H9 (cell line): Measurements from ENCODE around the gene CRY1. TPM values are rescaled to one million over a fixed set of nuclear protein-coding genes. Genes with fewer than 3 reads are reported as not detected.

ENCODE experiments used
- DNase-seq: peaks from one replicate; pipeline ENCODE4 v3.0.0-alpha.2; 2017
- H2AFZ ChIP-seq: one replicate; pipeline ENCODE4 v1.6.1; 2013; ENCODE audit warnings: mild to moderate bottlenecking, low read length, control low read depth, moderate library complexity
- H2AK5ac ChIP-seq: 2 replicates; pipeline ENCODE4 v1.6.1; 2013; ENCODE audit warnings: low read length, control low read depth, mixed read lengths; ENCODE audit not compliant: insufficient read length
- H2BK120ac ChIP-seq: one replicate; pipeline ENCODE4 v1.6.1; 2013; ENCODE audit warnings: low read depth, mild to moderate bottlenecking, low read length, control low read depth, inconsistent platforms; ENCODE audit not compliant: poor library complexity, severe bottlenecking
- H2BK12ac ChIP-seq: 2 replicates; pipeline ENCODE4 v1.6.1; 2013; ENCODE audit warnings: low read length, control low read depth, mixed read lengths, low read depth; ENCODE audit not compliant: insufficient read length
- H2BK15ac ChIP-seq: 2 replicates; pipeline ENCODE4 v1.6.1; 2013; ENCODE audit warnings: low read depth, low read length, control low read depth
- H2BK20ac ChIP-seq: one replicate; pipeline ENCODE4 v1.6.1; 2013; ENCODE audit warnings: low read depth, mild to moderate bottlenecking, low read length, control low read depth, inconsistent platforms; ENCODE audit not compliant: poor library complexity, severe bottlenecking
- H2BK5ac ChIP-seq: 2 replicates; pipeline ENCODE4 v1.6.1; 2013; ENCODE audit warnings: low read length, control low read depth, mixed read lengths; ENCODE audit not compliant: insufficient read length
- H3K14ac ChIP-seq: 2 replicates; pipeline ENCODE4 v1.6.1; 2013; ENCODE audit warnings: low read length, control low read depth; ENCODE audit not compliant: insufficient read depth
- H3K18ac ChIP-seq: 2 replicates; pipeline ENCODE4 v1.6.1; 2013; ENCODE audit warnings: low read depth, mild to moderate bottlenecking, mixed read lengths, low read length, control low read depth; ENCODE audit not compliant: insufficient read length
- H3K23ac ChIP-seq: 2 replicates; pipeline ENCODE4 v1.6.1; 2013; ENCODE audit warnings: low read length, control low read depth, mixed read lengths, low read depth; ENCODE audit not compliant: insufficient read length
- H3K23me2 ChIP-seq: 2 replicates; pipeline ENCODE4 v1.6.1; 2013; ENCODE audit warnings: low read depth, mild to moderate bottlenecking, mixed read lengths, low read length, control low read depth; ENCODE audit not compliant: insufficient read length, poor library complexity, severe bottlenecking
- H3K27ac ChIP-seq: 2 replicates; pipeline ENCODE4 v1.5.1; 2013; ENCODE audit warnings: low read length, control low read depth, mixed read lengths, low read depth; ENCODE audit not compliant: insufficient read length
- H3K27me3 ChIP-seq: 2 replicates; pipeline ENCODE4 v1.6.1; 2013; ENCODE audit warnings: low read length, control low read depth, inconsistent platforms; ENCODE audit not compliant: insufficient read depth
- H3K4ac ChIP-seq: 2 replicates; pipeline ENCODE4 v1.6.1; 2013; ENCODE audit warnings: low read depth, mild to moderate bottlenecking, control low read depth, inconsistent platforms, low read length, moderate library complexity
- H3K4me1 ChIP-seq: 2 replicates; pipeline ENCODE4 v1.6.1; 2013; ENCODE audit warnings: low read length, control low read depth, inconsistent platforms; ENCODE audit not compliant: insufficient read depth
- H3K4me2 ChIP-seq: 2 replicates; pipeline ENCODE4 v1.6.1; 2013; ENCODE audit warnings: low read length, control low read depth, mixed read lengths; ENCODE audit not compliant: insufficient read length, insufficient read depth
- H3K56ac ChIP-seq: 2 replicates; pipeline ENCODE4 v1.6.1; 2013; ENCODE audit warnings: low read depth, mild to moderate bottlenecking, mixed read lengths, low read length, control low read depth; ENCODE audit not compliant: insufficient read length
- H3K79me1 ChIP-seq: 2 replicates; pipeline ENCODE4 v1.6.1; 2013; ENCODE audit warnings: low read depth, mild to moderate bottlenecking, moderate library complexity, low read length, control low read depth, inconsistent platforms; ENCODE audit not compliant: insufficient read depth, poor library complexity, severe bottlenecking
- H3K79me2 ChIP-seq: 2 replicates; pipeline ENCODE4 v1.6.1; 2013; ENCODE audit warnings: low read length, control low read depth, inconsistent platforms; ENCODE audit not compliant: insufficient read depth
- H3K9ac ChIP-seq: 2 replicates; pipeline ENCODE4 v1.6.1; 2013; ENCODE audit warnings: low read length, control low read depth, mixed read lengths; ENCODE audit not compliant: insufficient read length; ENCODE audit errors: extremely low read depth
- H3K9me3 ChIP-seq: one replicate; pipeline ENCODE4 v1.6.1; 2013; ENCODE audit warnings: low read depth, low read length, inconsistent platforms; ENCODE audit not compliant: control insufficient read depth
- H3T11ph ChIP-seq: one replicate; pipeline ENCODE4 v1.6.1; 2013; ENCODE audit warnings: mild to moderate bottlenecking, low read length, control low read depth, inconsistent platforms
- H4K20me1 ChIP-seq: one replicate; pipeline ENCODE4 v1.6.1; 2013; ENCODE audit not compliant: control insufficient read depth, insufficient read length, insufficient read depth
- H4K5ac ChIP-seq: 2 replicates; pipeline ENCODE4 v1.6.1; 2013; ENCODE audit warnings: low read depth, mild to moderate bottlenecking, mixed read lengths, low read length, control low read depth; ENCODE audit not compliant: insufficient read length
- H4K8ac ChIP-seq: replicated peaks from 2 replicates; pipeline ENCODE4 v1.6.1; 2013; ENCODE audit warnings: low read length, control low read depth, mixed read lengths, low read depth; ENCODE audit not compliant: insufficient read length
- H4K91ac ChIP-seq: 2 replicates; pipeline ENCODE4 v1.6.1; 2013; ENCODE audit warnings: low read depth, mild to moderate bottlenecking, moderate library complexity, mixed read lengths, low read length, control low read depth; ENCODE audit not compliant: insufficient read length
- H3K27ac Mint-ChIP-seq, 3 experiments: 2 replicates in 2 of 3; 3 replicates in 1 of 3; pipeline ENCODE4 v1.8.0; 2020 to 2021; ENCODE audit warnings: mixed read lengths in 3 of 3, mild to moderate bottlenecking in 1 of 3, moderate library complexity in 1 of 3
- H3K27me3 Mint-ChIP-seq: 2 replicates; pipeline ENCODE4 v1.8.0; 2021; ENCODE audit warnings: low read depth, mild to moderate bottlenecking, moderate library complexity, mixed read lengths
- H3K36me3 Mint-ChIP-seq, 3 experiments: 2 replicates in 2 of 3; 3 replicates in 1 of 3; pipeline ENCODE4 v1.8.0; 2020 to 2021; ENCODE audit warnings: low read depth in 3 of 3, mixed read lengths in 3 of 3; ENCODE audit not compliant: insufficient read depth in 1 of 3
- H3K4me1 Mint-ChIP-seq, 2 experiments: 2 replicates each; pipeline ENCODE4 v1.8.0; 2020; ENCODE audit warnings: mixed read lengths in 2 of 2
- H3K4me3 Mint-ChIP-seq, 2 experiments: 2 replicates in 1 of 2; 3 replicates in 1 of 2; pipeline ENCODE4 v1.8.0; 2020 to 2021; ENCODE audit warnings: mild to moderate bottlenecking in 2 of 2, mixed read lengths in 2 of 2, moderate library complexity in 1 of 2
- H3K9me3 Mint-ChIP-seq, 2 experiments: 2 replicates in 1 of 2; 3 replicates in 1 of 2; pipeline ENCODE4 v1.8.0; 2020; ENCODE audit warnings: mild to moderate bottlenecking in 2 of 2, mixed read lengths in 2 of 2, moderate library complexity in 1 of 2
- CTCF ChIP-seq: fragments of 200-600 bp; sonication (generic); conservative IDR thresholded peaks from 3 replicates; pipeline ENCODE4 v1.8.0; 2021; ENCODE audit warnings: antibody characterized with exemption, mild to moderate bottlenecking
- WGBS: extraction: QIAGEN DNeasy Blood & Tissue Kit; methylation state at CpG from one replicate; pipeline ENCODE4 v1.1.7; 2013; ENCODE audit warnings: missing lambda C conversion rate, low lambda C conversion rate, mixed read lengths; ENCODE audit not compliant: insufficient read length; ENCODE audit errors: extremely low coverage; 5-methylcytosine and 5-hydroxymethylcytosine counted together
- total RNA-seq: library from RNA; stranded (reverse); gene quantifications from 2 replicates; pipeline ENCODE4 v1.2.1, GENCODE V29; 2021

The CRY1 gene
- total RNA-seq, 1 experiment from 2014 or later = 23.5 TPM

DNA sequence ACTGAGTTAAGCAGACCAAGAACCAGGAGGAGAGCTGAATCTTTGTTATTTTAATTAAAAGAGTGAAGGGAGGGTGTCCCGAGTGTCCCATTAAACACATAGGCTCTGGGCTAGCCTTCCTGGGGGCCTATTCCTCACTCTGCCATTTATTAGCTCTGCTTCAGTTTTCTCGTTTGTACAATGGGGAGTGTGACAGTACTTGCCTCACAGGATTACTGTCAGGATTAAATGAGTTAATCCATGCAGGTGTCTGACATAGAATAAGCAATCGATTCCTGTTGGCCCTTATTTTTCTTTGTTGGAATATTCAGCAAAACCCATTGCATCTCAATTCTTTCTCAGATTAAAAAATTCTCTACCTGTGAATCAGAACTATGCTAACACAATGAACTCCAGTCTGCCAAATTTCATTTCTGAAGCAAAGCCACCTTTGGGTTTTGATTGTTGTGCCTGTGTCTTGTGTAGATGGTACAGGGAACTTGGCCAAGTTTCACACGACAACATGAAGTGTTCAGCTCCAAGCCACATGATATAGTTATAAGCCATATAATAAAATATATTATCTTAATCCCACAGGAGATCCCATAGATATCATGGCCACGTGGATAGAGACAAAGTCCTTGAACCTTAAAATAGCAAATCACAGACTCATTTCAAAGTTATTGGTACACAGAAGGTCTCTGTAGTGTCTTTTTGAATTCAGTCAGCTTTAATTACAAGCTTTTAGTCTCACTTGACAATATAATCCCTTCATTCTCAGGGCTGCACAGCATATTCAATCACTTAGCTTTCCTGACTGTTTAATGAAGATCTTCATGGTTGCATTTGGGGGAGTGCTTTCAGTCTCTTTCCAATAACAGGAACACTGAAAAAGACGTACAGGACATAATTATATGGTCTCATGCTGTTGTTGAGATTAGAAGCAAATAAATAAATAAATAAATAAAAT is 34.4 kb upstream of the CRY1 start:
- Histone ChIP-seq H3K27ac (no peak overlapping the region), H3K18ac (no peak overlapping the region), H2AFZ (no peak overlapping the region), H2BK120ac (no peak overlapping the region), H3K23me2 (no peaks in the 10 kb centered on the region), H3T11ph (no peak overlapping the region), H3K56ac (no peak overlapping the region), H3K23ac (no peak overlapping the region), H3K9me3 (no peaks in the 10 kb centered on the region), H4K20me1 (no peaks in the 10 kb centered on the region), H4K8ac (no peak overlapping the region), H4K5ac (no peak overlapping the region), H3K9ac (no peak overlapping the region), H2AK5ac (no peak overlapping the region), H3K4ac (no peak overlapping the region), H2BK15ac (no peak overlapping the region), H3K79me1 (no peaks in the 10 kb centered on the region), H3K4me2 (no peak overlapping the region), H3K27me3 (no peaks in the 10 kb centered on the region), H3K14ac (no peak overlapping the region), H2BK5ac (no peak overlapping the region), H3K79me2 (no peaks in the 10 kb centered on the region), H2BK20ac (no peak overlapping the region), H3K4me1 (peaks cover 2% of the 10 kb centered on the region), H4K91ac (no peak overlapping the region), H2BK12ac (no peak overlapping the region)
- no peak for TF ChIP-seq CTCF
- H3K4me3 Mint-ChIP-seq = no peak overlapping the region
- peaks cover 23 to 25% of the 10 kb centered on the region in 2 experiments for H3K4me1 Mint-ChIP-seq
- WGBS = no CpG with 5 or more reads among the region's 6 CpGs
- peaks cover 6% of the 10 kb centered on the region; the same call in 1 of the 2 replicates for H3K27me3 Mint-ChIP-seq
- H3K9me3 Mint-ChIP-seq = peaks cover 5 to 6% of the 10 kb centered on the region in 2 experiments; a peak in 4 of 5 replicates
- no peak for DNase-seq
- no peak overlapping the region for H3K27ac Mint-ChIP-seq
- H3K36me3 Mint-ChIP-seq = 0 out of 7 replicates have a peak, but pooled peaks cover 0 to 3% (median 0%) of the 10 kb centered on the region in 3 experiments
